Panc1 (cell line): ENCODE results near the gene COL6A3.

ENCODE experiments used
- POLR2AphosphoS5 ChIP-seq: IDR thresholded peaks from 2 replicates; pipeline ENCODE4 v1.6.1; 2012; ENCODE audit warnings: mild to moderate bottlenecking, low read depth, low read length, moderate library complexity
- TF ChIP-seq, protein P1 (sequence below): fragments of 450-650 bp; IDR thresholded peaks from 2 replicates; pipeline ENCODE4 v1.5.1; 2017; ENCODE audit warnings: mild to moderate bottlenecking

DNA sequence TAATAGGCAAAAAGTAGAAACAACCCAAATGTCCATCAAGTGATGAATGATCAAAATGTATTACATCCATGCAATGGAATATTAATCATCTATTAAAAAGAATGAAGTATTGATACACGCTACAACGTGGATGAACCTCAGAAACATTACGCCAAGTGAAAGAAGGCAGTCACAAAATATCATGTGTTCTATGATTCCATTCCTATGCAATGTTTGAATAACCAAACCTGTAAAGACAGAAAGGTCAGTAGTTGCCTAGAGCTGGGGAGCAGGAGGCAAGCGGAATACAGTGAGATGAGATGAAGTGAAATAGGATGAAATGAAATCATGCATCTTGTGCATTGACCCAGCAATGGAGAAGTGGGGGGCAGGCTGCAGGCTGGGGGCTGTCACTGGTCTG is 17.9 kb upstream of the COL6A3 start:
- TF ChIP-seq, protein P1, sequence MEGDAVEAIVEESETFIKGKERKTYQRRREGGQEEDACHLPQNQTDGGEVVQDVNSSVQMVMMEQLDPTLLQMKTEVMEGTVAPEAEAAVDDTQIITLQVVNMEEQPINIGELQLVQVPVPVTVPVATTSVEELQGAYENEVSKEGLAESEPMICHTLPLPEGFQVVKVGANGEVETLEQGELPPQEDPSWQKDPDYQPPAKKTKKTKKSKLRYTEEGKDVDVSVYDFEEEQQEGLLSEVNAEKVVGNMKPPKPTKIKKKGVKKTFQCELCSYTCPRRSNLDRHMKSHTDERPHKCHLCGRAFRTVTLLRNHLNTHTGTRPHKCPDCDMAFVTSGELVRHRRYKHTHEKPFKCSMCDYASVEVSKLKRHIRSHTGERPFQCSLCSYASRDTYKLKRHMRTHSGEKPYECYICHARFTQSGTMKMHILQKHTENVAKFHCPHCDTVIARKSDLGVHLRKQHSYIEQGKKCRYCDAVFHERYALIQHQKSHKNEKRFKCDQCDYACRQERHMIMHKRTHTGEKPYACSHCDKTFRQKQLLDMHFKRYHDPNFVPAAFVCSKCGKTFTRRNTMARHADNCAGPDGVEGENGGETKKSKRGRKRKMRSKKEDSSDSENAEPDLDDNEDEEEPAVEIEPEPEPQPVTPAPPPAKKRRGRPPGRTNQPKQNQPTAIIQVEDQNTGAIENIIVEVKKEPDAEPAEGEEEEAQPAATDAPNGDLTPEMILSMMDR: no peak
- no peak for TF ChIP-seq POLR2AphosphoS5
